T-helper 22 cell (primary cell): Measurements from ENCODE around the gene ACO2.
A peak's percentile ranks its signal among the peaks of the same experiment; 100 is the strongest.
"Not testable (repeated sequence)": the region's sequence is repeated elsewhere in the genome, so short reads cannot be mapped to it uniquely, and the experiment has no call there.

Experiments
- DNase-seq: peaks from one replicate; pipeline ENCODE4 v3.0.0-alpha.2; 2020; ENCODE audit warnings: low read depth

The ACO2 gene

GRCh38 chr22:41540365-41540764 is 71.4 kb downstream of the ACO2 start:
- no peak for DNase-seq

- DNase-seq = no peak
Observed at GRCh38 chr22:41541484-41541883, 72.6 kb downstream of the ACO2 start.

GRCh38 chr22:41542224-41542623 is 73.3 kb downstream of the ACO2 start:
- DNase-seq = no peak

- DNase-seq = peak; percentile 95
Observed at GRCh38 chr22:41543854-41544670, 75.1 kb downstream of the ACO2 start, which contains the start of gene POLR3H. POLR3H (minus strand) TSS chr22:41544470; CDS start chr22:41544101, 369 bp downstream.

GRCh38 chr22:41544671-41545476 is 76.0 kb downstream of the ACO2 start:
- DNase-seq = no peak

GRCh38 chr22:41548830-41549211 is 79.9 kb downstream of the ACO2 start:
- no peak for DNase-seq

GRCh38 chr22:41550952-41551491 is 82.1 kb downstream of the ACO2 start:
- no peak for DNase-seq

GRCh38 chr22:41551877-41552582 is 83.1 kb downstream of the ACO2 start:
- DNase-seq = no peak

GRCh38 chr22:41555325-41555982 is 86.5 kb downstream of the ACO2 start:
- DNase-seq = no peak

GRCh38 chr22:41556561-41556960 is 87.6 kb downstream of the ACO2 start:
- no peak for DNase-seq

GRCh38 chr22:41557401-41558240 is 88.7 kb downstream of the ACO2 start:
- DNase-seq = no peak

- not testable (repeated sequence) for DNase-seq
Observed at GRCh38 chr22:41558241-41558630, 89.3 kb downstream of the ACO2 start.

GRCh38 chr22:41560095-41560471 is 91.2 kb downstream of the ACO2 start:
- DNase-seq = no peak

GRCh38 chr22:41561335-41561734 is 92.4 kb downstream of the ACO2 start:
- DNase-seq = no peak

GRCh38 chr22:41561788-41562187 is 92.9 kb downstream of the ACO2 start:
- no peak for DNase-seq

- DNase-seq = no peak
Observed at GRCh38 chr22:41562461-41562860, 93.5 kb downstream of the ACO2 start.

GRCh38 chr22:41563051-41563711 is 94.3 kb downstream of the ACO2 start:
- no peak for DNase-seq

- DNase-seq = no peak
Observed at GRCh38 chr22:41564563-41564962, 95.6 kb downstream of the ACO2 start.

GRCh38 chr22:41565403-41566054 is 96.6 kb downstream of the ACO2 start:
- DNase-seq = no peak

- no peak for DNase-seq
Observed at GRCh38 chr22:41567512-41567768, 98.5 kb downstream of the ACO2 start.
